ENCODE results near the gene ZDHHC20. TPM values are rescaled to one million over a fixed set of nuclear protein-coding genes. Genes with fewer than 3 reads are reported as not detected.

ZDHHC20 gene
- polyA plus RNA-seq, 2 of the 4 experiments (the other 2 are of a cell fraction) = 26.9 to 57.0 TPM

GRCh38 chr13:21348488-21349120 is 110.5 kb downstream of the ZDHHC20 start:
- DNase-seq (ENCODE audit: low read depth in 1 of 2, low spot score in 1 of 2) (no peak), ATAC-seq (no peak), FAIRE-seq (no peak)
- no peaks in the 10 kb centered on the region for H3K4me1 ChIP-seq
- WGBS (ENCODE audit: missing lambda C conversion rate) = 53% methylated on average over 6 of the region's 6 CpGs
- no peak overlapping the region for H3K27ac ChIP-seq
- no peak overlapping the region for H3K4me3 ChIP-seq
- ChIA-PET POLR2A (no interaction called here), CTCF (no interaction called here)
- H3K4me2 ChIP-seq = no peak overlapping the region
- TF ChIP-seq CHD4 (IDR thresholded peaks at IDR 0.05; ENCODE audit: borderline replicate concordance) (no peak), CBX8 (IDR thresholded peaks at IDR 0.05) (no peak), SMC3 (IDR thresholded peaks at IDR 0.05) (no peak), GATA3 (IDR thresholded peaks at IDR 0.05; ENCODE audit: borderline replicate concordance) (no peak), TP53 (CRISPR knock-in tag; IDR thresholded peaks at IDR 0.05) (no peak), MAFK (IDR thresholded peaks at IDR 0.05; ENCODE audit: partially characterized antibody) (no peak), CBX2 (IDR thresholded peaks at IDR 0.05; ENCODE audit: borderline replicate concordance, low read depth) (no peak)
- H3K9me3 ChIP-seq = no peaks in the 10 kb centered on the region

DNA sequence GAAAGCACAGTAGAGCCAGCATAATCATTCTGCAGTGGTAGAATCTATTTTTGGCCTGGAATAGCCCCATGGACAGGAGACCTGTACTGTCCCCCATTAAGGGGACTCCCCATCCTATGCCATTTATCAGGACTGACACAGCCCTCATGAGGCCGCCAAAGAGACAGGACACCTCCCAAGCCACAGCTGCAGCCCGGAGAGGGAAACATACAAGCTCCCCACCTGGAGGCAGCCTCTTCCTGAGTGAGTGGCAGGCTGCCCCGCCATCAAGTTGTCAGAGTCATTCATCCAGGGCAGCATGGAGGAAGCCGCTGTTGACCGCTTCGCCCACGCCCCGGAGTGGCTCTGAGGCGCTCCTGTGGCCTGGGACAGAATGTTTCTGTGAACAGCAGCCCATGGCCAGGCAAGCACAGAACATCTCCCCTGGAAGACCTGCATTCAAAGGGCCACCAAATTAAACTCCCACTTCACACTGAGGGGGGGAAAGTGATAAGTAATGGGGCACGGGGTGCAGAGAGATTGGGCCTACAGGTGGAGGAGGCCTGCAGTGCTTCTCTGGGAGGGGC is 111.3 kb downstream of the ZDHHC20 start:
- Histone ChIP-seq H3K9me3 (no peaks in the 10 kb centered on the region), H3K27ac (no peak overlapping the region), H3K4me2 (no peak overlapping the region), H3K4me1 (no peaks in the 10 kb centered on the region), H3K4me3 (no peak overlapping the region)
- TF ChIP-seq CHD4 (IDR thresholded peaks at IDR 0.05; ENCODE audit: borderline replicate concordance) (no peak), CTCF (IDR thresholded peaks at IDR 0.05) (no peak), HOXA7 (CRISPR knock-in tag; IDR thresholded peaks at IDR 0.05) (no peak), EHMT2 (IDR thresholded peaks at IDR 0.05; ENCODE audit: low read depth) (no peak), ZSCAN20 (CRISPR knock-in tag; IDR thresholded peaks at IDR 0.05) (no peak), MAFK (IDR thresholded peaks at IDR 0.05; ENCODE audit: partially characterized antibody) (no peak), REST (IDR thresholded peaks at IDR 0.05) (no peak), PHF8 (IDR thresholded peaks at IDR 0.05; ENCODE audit: borderline replicate concordance, low read depth) (no peak), SREBF2 (IDR thresholded peaks at IDR 0.05) (no peak), RFX5 (IDR thresholded peaks at IDR 0.05) (no peak)
- TF ChIP-seq, protein P1, sequence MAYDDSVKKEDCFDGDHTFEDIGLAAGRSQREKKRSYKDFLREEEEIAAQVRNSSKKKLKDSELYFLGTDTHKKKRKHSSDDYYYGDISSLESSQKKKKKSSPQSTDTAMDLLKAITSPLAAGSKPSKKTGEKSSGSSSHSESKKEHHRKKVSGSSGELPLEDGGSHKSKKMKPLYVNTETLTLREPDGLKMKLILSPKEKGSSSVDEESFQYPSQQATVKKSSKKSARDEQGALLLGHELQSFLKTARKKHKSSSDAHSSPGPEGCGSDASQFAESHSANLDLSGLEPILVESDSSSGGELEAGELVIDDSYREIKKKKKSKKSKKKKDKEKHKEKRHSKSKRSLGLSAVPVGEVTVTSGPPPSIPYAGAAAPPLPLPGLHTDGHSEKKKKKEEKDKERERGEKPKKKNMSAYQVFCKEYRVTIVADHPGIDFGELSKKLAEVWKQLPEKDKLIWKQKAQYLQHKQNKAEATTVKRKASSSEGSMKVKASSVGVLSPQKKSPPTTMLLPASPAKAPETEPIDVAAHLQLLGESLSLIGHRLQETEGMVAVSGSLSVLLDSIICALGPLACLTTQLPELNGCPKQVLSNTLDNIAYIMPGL (CRISPR knock-in tag; IDR thresholded peaks at IDR 0.05; ENCODE audit: borderline replicate concordance) = no peak
- TF ChIP-seq, protein P2, sequence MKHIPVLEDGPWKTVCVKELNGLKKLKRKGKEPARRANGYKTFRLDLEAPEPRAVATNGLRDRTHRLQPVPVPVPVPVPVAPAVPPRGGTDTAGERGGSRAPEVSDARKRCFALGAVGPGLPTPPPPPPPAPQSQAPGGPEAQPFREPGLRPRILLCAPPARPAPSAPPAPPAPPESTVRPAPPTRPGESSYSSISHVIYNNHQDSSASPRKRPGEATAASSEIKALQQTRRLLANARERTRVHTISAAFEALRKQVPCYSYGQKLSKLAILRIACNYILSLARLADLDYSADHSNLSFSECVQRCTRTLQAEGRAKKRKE (CRISPR knock-in tag; IDR thresholded peaks at IDR 0.05; ENCODE audit: low read depth) = no peak
- TF ChIP-seq, protein P3, sequence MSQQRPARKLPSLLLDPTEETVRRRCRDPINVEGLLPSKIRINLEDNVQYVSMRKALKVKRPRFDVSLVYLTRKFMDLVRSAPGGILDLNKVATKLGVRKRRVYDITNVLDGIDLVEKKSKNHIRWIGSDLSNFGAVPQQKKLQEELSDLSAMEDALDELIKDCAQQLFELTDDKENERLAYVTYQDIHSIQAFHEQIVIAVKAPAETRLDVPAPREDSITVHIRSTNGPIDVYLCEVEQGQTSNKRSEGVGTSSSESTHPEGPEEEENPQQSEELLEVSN (IDR thresholded peaks at IDR 0.05; ENCODE audit: borderline replicate concordance, low read depth) = no peak
- TF ChIP-seq, protein P4, sequence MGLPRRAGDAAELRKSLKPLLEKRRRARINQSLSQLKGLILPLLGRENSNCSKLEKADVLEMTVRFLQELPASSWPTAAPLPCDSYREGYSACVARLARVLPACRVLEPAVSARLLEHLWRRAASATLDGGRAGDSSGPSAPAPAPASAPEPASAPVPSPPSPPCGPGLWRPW (IDR thresholded peaks at IDR 0.05) = no peak
- DNase-seq (ENCODE audit: low read depth in 1 of 2, low spot score in 1 of 2) (no peak), ATAC-seq (no peak), FAIRE-seq (no peak)
- 40% methylated on average over 1 of the region's 10 CpGs for whole genome bisulfite sequencing (ENCODE audit: missing lambda C conversion rate)
- ChIA-PET CTCF (interaction anchor here (0.6 to 0.9 kb wide), 2 partner anchors 11 to 182 kb away, joined by 3 read pairs; no protein-coding TSS in a partner anchor), POLR2A (no interaction called here)

Measured in A549 (cell line).